GM12873 (cell line): ENCODE measurements around the gene NRDE2.

Experiments
- TF ChIP-seq, protein P1 (sequence below): IDR thresholded peaks from 2 replicates; pipeline ENCODE4 v1.5.1; 2012; ENCODE audit warnings: low read depth, mild to moderate bottlenecking, moderate library complexity, low read length, control low read depth; ENCODE audit not compliant: insufficient read depth; ENCODE audit errors: missing control alignments

Gene NRDE2, protein sequence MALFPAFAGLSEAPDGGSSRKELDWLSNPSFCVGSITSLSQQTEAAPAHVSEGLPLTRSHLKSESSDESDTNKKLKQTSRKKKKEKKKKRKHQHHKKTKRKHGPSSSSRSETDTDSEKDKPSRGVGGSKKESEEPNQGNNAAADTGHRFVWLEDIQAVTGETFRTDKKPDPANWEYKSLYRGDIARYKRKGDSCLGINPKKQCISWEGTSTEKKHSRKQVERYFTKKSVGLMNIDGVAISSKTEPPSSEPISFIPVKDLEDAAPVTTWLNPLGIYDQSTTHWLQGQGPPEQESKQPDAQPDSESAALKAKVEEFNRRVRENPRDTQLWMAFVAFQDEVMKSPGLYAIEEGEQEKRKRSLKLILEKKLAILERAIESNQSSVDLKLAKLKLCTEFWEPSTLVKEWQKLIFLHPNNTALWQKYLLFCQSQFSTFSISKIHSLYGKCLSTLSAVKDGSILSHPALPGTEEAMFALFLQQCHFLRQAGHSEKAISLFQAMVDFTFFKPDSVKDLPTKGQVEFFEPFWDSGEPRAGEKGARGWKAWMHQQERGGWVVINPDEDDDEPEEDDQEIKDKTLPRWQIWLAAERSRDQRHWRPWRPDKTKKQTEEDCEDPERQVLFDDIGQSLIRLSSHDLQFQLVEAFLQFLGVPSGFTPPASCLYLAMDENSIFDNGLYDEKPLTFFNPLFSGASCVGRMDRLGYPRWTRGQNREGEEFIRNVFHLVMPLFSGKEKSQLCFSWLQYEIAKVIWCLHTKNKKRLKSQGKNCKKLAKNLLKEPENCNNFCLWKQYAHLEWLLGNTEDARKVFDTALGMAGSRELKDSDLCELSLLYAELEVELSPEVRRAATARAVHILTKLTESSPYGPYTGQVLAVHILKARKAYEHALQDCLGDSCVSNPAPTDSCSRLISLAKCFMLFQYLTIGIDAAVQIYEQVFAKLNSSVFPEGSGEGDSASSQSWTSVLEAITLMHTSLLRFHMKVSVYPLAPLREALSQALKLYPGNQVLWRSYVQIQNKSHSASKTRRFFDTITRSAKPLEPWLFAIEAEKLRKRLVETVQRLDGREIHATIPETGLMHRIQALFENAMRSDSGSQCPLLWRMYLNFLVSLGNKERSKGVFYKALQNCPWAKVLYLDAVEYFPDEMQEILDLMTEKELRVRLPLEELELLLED

DNA sequence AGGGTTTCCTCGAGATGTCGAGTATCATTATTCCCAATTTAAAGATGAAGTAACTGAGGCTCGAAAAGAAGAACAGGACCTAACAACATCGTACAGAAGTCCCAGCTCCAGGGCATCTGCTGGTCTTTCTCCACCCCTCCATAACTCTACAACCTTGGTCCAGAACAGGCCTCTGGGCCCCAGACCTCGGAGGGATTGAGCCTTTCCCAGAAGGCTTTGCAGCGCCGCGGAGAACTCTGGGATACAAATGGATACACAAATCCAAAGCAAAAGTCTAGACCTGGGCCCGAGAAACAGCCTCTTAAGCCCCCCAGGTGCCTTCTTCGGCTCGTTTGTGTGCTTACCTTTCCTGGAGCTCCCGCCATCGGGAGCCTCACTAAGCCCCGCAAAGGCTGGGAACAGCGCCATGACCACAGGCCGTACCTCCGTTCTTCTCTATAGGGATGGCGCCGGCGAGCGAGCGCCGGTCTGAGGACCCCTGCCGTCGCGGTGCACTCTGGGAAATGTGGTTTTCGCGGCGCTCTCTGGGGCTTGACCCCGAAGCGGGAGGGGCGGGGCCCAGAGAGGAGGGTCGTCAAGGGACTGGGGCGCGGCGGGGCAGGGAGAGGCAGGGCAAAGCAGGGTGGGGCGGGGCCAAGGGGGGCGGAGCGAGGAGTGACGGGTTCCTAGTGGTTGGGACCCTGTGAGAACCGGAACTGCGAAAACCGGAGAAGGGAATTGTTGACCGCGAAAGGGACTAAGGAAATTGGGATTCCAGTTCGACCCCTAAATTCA lies at the start of gene NRDE2:
Gene NRDE2 (minus strand): TSS at position 445 of the 774 bp plus-strand sequence. CDS start 37 bp downstream, at position 408.
- TF ChIP-seq, protein P1, sequence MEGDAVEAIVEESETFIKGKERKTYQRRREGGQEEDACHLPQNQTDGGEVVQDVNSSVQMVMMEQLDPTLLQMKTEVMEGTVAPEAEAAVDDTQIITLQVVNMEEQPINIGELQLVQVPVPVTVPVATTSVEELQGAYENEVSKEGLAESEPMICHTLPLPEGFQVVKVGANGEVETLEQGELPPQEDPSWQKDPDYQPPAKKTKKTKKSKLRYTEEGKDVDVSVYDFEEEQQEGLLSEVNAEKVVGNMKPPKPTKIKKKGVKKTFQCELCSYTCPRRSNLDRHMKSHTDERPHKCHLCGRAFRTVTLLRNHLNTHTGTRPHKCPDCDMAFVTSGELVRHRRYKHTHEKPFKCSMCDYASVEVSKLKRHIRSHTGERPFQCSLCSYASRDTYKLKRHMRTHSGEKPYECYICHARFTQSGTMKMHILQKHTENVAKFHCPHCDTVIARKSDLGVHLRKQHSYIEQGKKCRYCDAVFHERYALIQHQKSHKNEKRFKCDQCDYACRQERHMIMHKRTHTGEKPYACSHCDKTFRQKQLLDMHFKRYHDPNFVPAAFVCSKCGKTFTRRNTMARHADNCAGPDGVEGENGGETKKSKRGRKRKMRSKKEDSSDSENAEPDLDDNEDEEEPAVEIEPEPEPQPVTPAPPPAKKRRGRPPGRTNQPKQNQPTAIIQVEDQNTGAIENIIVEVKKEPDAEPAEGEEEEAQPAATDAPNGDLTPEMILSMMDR = no peak

DNA sequence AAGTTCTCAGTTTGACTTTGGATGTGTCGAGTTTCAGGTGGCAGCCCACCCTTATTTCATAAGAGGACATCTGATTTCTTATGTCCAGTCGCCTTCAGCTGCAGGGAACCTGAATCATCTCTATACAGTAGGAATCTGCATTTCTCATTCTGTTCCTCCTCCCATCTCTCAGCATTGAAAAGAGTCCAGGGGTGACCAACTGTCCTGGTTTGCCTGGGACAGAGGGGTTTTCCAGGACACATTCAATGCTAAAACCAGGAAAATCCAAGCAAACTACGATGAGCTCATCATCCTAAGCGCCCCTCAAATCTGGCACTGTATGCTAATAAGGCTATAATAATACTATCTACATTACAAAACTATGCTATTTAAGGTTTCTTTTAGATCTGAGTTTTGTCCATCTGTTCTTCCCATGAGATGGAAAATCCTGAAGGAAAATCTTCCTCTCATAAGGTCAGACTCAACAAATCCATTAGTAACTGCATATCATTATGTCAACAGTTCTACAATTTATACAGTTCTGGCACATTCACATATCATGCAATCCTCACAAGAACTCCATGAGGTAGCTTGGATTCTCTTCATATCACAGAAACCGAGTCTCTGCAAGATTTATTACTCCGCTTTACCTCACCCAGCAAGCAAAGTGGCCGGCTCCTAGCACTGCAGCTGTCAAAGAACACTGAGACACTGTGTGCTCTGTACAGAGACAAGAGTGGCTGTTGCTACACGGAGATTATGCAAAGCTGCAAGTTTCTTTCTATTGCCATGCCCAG lies 49.5 kb upstream of the NRDE2 start:
- TF ChIP-seq, protein P1 = no peak

DNA sequence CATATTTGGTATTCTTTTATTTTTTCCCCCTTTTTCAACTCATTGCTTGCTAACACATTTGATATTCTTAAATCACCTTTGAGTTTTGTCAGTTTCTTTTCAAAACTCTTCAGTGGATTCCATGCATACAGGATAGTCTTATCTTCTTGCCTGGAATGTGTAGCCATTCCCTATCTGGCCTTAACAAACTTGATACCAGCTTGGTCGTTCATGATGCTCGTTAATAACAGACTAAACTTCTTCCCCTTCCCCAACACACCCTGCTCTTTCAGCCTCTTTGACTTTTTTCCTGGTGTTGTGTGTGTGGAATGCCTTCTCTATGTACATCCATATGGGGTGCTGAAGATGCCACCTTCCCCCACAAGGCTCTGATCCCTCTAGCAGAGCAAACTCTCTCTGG lies 47.4 kb upstream of the NRDE2 start:
- TF ChIP-seq, protein P1 = no peak

DNA sequence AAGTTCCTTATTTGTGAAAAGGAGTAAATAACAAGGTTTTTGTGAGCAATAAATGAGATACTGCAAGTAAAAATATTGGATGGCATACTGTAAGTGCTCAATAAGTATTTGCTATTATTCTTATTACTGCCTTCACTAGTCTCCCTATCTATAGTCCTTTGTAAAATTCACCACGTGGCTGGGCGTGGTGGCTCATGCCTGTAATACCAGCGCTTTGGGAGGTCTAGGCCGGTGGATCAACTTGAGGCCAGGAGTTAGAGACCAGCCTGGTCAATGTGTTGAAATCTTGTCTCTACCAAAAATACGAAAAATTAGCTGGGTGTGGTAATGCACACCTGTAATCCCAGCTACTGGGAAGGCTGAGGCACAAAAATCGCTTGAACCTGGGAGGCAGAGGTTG lies 46.5 kb upstream of the NRDE2 start:
- TF ChIP-seq, protein P1 = no peak

DNA sequence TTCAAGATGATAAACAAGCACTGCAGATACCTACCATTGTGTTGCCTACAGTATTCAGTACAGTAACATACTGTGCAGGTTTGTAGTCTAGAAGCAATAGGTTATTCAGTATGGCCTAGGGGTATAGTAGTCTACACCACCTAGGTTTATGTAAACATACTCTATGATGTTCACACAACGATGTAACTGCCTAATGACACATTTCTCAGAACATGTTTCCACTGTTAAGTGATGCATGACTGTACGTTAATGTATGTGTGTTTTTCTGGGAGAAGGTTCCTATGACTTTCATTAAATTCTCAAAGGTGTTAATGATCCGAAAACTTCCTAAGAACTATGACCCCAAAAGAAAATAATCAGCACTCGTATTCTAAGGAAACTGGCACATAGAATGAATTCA lies 44.2 kb upstream of the NRDE2 start:
- TF ChIP-seq, protein P1 = no peak

DNA sequence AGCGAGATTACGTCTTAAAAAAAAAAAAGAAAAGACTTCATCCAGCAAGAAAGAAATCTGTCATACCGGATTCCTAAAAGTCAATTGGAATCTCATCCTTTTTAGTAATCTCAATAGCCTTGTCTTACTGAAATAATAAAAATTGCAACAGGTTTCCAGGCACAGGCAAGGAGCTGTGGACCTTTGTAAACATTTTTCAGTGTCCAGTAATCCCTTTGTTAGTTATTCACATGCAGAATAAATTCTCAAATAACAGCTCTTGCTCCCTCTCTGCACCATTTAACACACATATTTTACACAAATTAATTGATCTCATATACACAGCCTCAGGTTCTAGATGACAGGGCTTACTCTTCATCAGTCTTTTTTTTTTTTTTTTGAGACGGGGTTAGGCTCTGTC lies 43.1 kb upstream of the NRDE2 start:
- TF ChIP-seq, protein P1 = no peak
